Mesenchymal stem cell (in vitro differentiated cells and primary cell): ENCODE measurements around the gene ST8SIA5.
A peak's percentile ranks its signal among the peaks of the same experiment; 100 is the strongest.

ENCODE experiments used
- DNase-seq: peaks from one replicate; pipeline ENCODE4 v3.0.0-alpha.2; 2013
- H2AFZ ChIP-seq: one replicate; pipeline ENCODE4 v1.6.1; 2013; ENCODE audit warnings: low read depth, mild to moderate bottlenecking, control low read depth, inconsistent platforms, low read length, moderate library complexity
- H2AK5ac ChIP-seq: 2 replicates; pipeline ENCODE4 v1.6.1; 2013; ENCODE audit warnings: low read length, moderate library complexity, mild to moderate bottlenecking, inconsistent platforms; ENCODE audit not compliant: severe bottlenecking
- H2BK120ac ChIP-seq: one replicate; pipeline ENCODE4 v1.6.1; 2013; ENCODE audit warnings: low read depth, mild to moderate bottlenecking, inconsistent platforms, low read length, moderate library complexity
- H2BK12ac ChIP-seq, 2 experiments: one replicate each; pipeline ENCODE4 v1.6.1; 2013; ENCODE audit warnings: inconsistent platforms in 2 of 2, low read length in 2 of 2, mild to moderate bottlenecking in 2 of 2, moderate library complexity in 2 of 2, control low read depth in 1 of 2
- H2BK15ac ChIP-seq: one replicate; pipeline ENCODE4 v1.6.1; 2013; ENCODE audit warnings: mild to moderate bottlenecking, low read depth, inconsistent platforms; ENCODE audit not compliant: poor library complexity, severe bottlenecking
- H2BK5ac ChIP-seq: 2 replicates; pipeline ENCODE4 v1.6.1; 2013; ENCODE audit warnings: low read depth, mild to moderate bottlenecking, low read length, control low read depth, inconsistent platforms; ENCODE audit not compliant: poor library complexity, severe bottlenecking
- H3K14ac ChIP-seq, 2 experiments: one replicate each; pipeline ENCODE4 v1.6.1; 2013; ENCODE audit warnings: inconsistent platforms in 2 of 2, low read length in 2 of 2, control low read depth in 1 of 2, mild to moderate bottlenecking in 1 of 2, moderate library complexity in 1 of 2
- H3K18ac ChIP-seq, 2 experiments: one replicate each; pipeline ENCODE4 v1.6.1; 2013; ENCODE audit warnings: inconsistent platforms in 2 of 2, low read length in 2 of 2, control low read depth in 1 of 2, low read depth in 1 of 2, mild to moderate bottlenecking in 1 of 2
- H3K23ac ChIP-seq, 2 experiments: one replicate each; pipeline ENCODE4 v1.6.1; 2013; ENCODE audit warnings: inconsistent platforms in 2 of 2, low read length in 2 of 2, mild to moderate bottlenecking in 2 of 2, moderate library complexity in 2 of 2, control low read depth in 1 of 2
- H3K27ac ChIP-seq: 2 replicates; pipeline ENCODE4 v1.5.1; 2013; ENCODE audit warnings: mild to moderate bottlenecking, moderate library complexity, low read length, control low read depth, inconsistent platforms; ENCODE audit not compliant: poor library complexity, severe bottlenecking
- H3K27me3 ChIP-seq, 2 experiments: 2 replicates each; pipeline versions ENCODE4 v1.6.1 to v1.7.0; 2013; ENCODE audit warnings: low read length in 2 of 2, mild to moderate bottlenecking in 2 of 2, moderate library complexity in 2 of 2, control low read depth in 1 of 2, inconsistent platforms in 1 of 2; ENCODE audit not compliant: control insufficient read depth in 1 of 2, insufficient read depth in 1 of 2
- H3K36me3 ChIP-seq, 2 experiments: 2 replicates each; pipeline versions ENCODE4 v1.6.1 to v1.7.0; 2013; ENCODE audit warnings: low read length in 2 of 2, control low read depth in 1 of 2, inconsistent platforms in 1 of 2, low read depth in 1 of 2, mild to moderate bottlenecking in 1 of 2; ENCODE audit not compliant: insufficient read depth in 2 of 2, control insufficient read depth in 1 of 2
- H3K4ac ChIP-seq, 2 experiments: one replicate each; pipeline ENCODE4 v1.6.1; 2013; ENCODE audit warnings: inconsistent platforms in 2 of 2, low read length in 2 of 2, mild to moderate bottlenecking in 2 of 2, moderate library complexity in 2 of 2, control low read depth in 1 of 2, low read depth in 1 of 2
- H3K4me1 ChIP-seq: 2 replicates; pipeline ENCODE4 v1.6.1; 2013; ENCODE audit warnings: low read depth, low read length, control low read depth; ENCODE audit not compliant: control insufficient read depth, insufficient read depth
- H3K4me2 ChIP-seq: 2 replicates; pipeline ENCODE4 v1.6.1; 2013; ENCODE audit warnings: low read length, mild to moderate bottlenecking, inconsistent platforms; ENCODE audit not compliant: poor library complexity, severe bottlenecking
- H3K4me3 ChIP-seq, 2 experiments: 2 replicates each; pipeline versions ENCODE4 v1.5.1 to v1.7.0; 2013; ENCODE audit warnings: low read length in 2 of 2, mild to moderate bottlenecking in 2 of 2, control low read depth in 1 of 2, low read depth in 1 of 2; ENCODE audit not compliant: insufficient read depth in 1 of 2
- H3K79me1 ChIP-seq: replicated peaks from 2 replicates; pipeline ENCODE4 v1.6.1; 2013; ENCODE audit warnings: mild to moderate bottlenecking, control low read depth, low read length, inconsistent platforms; ENCODE audit not compliant: poor library complexity, severe bottlenecking
- H3K9ac ChIP-seq: 2 replicates; pipeline ENCODE4 v1.7.0; 2013; ENCODE audit warnings: mild to moderate bottlenecking, low read length, moderate library complexity
- H3K9me3 ChIP-seq: 2 replicates; pipeline ENCODE4 v1.7.0; 2013; ENCODE audit warnings: mild to moderate bottlenecking, low read length; ENCODE audit not compliant: control insufficient read depth
- H4K8ac ChIP-seq: one replicate; pipeline ENCODE4 v1.6.1; 2013; ENCODE audit warnings: inconsistent platforms, mild to moderate bottlenecking, low read length, moderate library complexity
- H4K91ac ChIP-seq: one replicate; pipeline ENCODE4 v1.6.1; 2013; ENCODE audit warnings: mild to moderate bottlenecking, low read length, inconsistent platforms
- WGBS: methylation state at CpG from one replicate; pipeline ENCODE4 v1.1.7; 2013; ENCODE audit warnings: mixed read lengths; 5-methylcytosine and 5-hydroxymethylcytosine counted together

ST8SIA5 gene

GRCh38 chr18:46704189-46704588 lies 52.7 kb downstream of the ST8SIA5 start:
- Histone ChIP-seq H3K9me3 (no peaks in the 10 kb centered on the region), H3K27ac (no peak overlapping the region), H2BK12ac (no peak overlapping the region), H3K4me2 (no peak overlapping the region), H2AK5ac (no peak overlapping the region), H3K79me1 (no peaks in the 10 kb centered on the region), H3K23ac (no peak overlapping the region), H3K36me3 (no peaks in the 10 kb centered on the region), H3K4ac (no peak overlapping the region), H3K9ac (no peak overlapping the region), H2BK120ac (no peak overlapping the region), H4K91ac (no peak overlapping the region), H2BK15ac (no peak overlapping the region), H3K18ac (no peak overlapping the region), H2AFZ (no peak overlapping the region), H3K4me3 (no peak overlapping the region), H3K27me3 (peaks cover 0 to 11% of the 10 kb centered on the region in 2 experiments), H3K14ac (no peak overlapping the region), H2BK5ac (no peak overlapping the region), H4K8ac (no peak overlapping the region), H3K4me1 (no peaks in the 10 kb centered on the region)
- 91% methylated on average over 7 of the region's 7 CpGs for WGBS
- no peak for DNase-seq

- Histone ChIP-seq H3K4me2 (no peak overlapping the region), H4K91ac (peak overlapping the region; percentile 22), H2BK5ac (no peak overlapping the region), H3K4me1 (no peaks in the 10 kb centered on the region), H3K18ac (no peak overlapping the region), H3K14ac (no peak overlapping the region), H3K9me3 (no peaks in the 10 kb centered on the region), H2AFZ (no peak overlapping the region), H3K4me3 (no peak overlapping the region), H2BK120ac (no peak overlapping the region), H3K9ac (no peak overlapping the region), H3K36me3 (no peaks in the 10 kb centered on the region), H3K4ac (no peak overlapping the region), H3K79me1 (no peaks in the 10 kb centered on the region), H4K8ac (no peak overlapping the region), H2BK15ac (no peak overlapping the region), H3K23ac (no peak overlapping the region), H3K27me3 (peaks cover 0 to 11% of the 10 kb centered on the region in 2 experiments), H2AK5ac (no peak overlapping the region), H3K27ac (no peak overlapping the region), H2BK12ac (no peak overlapping the region)
- 98% methylated on average over 6 of the region's 6 CpGs for WGBS
- DNase-seq = no peak
Measured at GRCh38 chr18:46702471-46702870, 54.4 kb downstream of the ST8SIA5 start.

GRCh38 chr18:46700066-46700824 lies 56.6 kb downstream of the ST8SIA5 start:
- no peak overlapping the region for H4K91ac ChIP-seq
- no peak overlapping the region for H3K4me3 ChIP-seq
- DNase-seq = no peak
- 80% methylated on average over 5 of the region's 5 CpGs for WGBS
- H3K9me3 ChIP-seq = no peaks in the 10 kb centered on the region
- H2BK12ac ChIP-seq = no peak overlapping the region
- H2BK5ac ChIP-seq = no peak overlapping the region
- no peaks in the 10 kb centered on the region for H3K79me1 ChIP-seq
- H3K27ac ChIP-seq = no peak overlapping the region
- no peak overlapping the region for H3K4ac ChIP-seq
- H2AFZ ChIP-seq = no peak overlapping the region
- no peak overlapping the region for H3K9ac ChIP-seq
- H2BK120ac ChIP-seq = no peak overlapping the region
- H4K8ac ChIP-seq = no peak overlapping the region
- no peak overlapping the region for H3K23ac ChIP-seq
- no peaks in the 10 kb centered on the region for H3K36me3 ChIP-seq
- H3K4me2 ChIP-seq = no peak overlapping the region
- no peak overlapping the region for H3K14ac ChIP-seq
- no peak overlapping the region for H3K18ac ChIP-seq
- H2BK15ac ChIP-seq = no peak overlapping the region
- H3K4me1 ChIP-seq = no peaks in the 10 kb centered on the region
- no peak overlapping the region for H2AK5ac ChIP-seq
- peaks cover 0 to 12% of the 10 kb centered on the region in 2 experiments for H3K27me3 ChIP-seq

- Histone ChIP-seq H2BK120ac (no peak overlapping the region), H3K23ac (no peak overlapping the region), H3K4me2 (no peak overlapping the region), H4K91ac (no peak overlapping the region), H4K8ac (no peak overlapping the region), H3K9ac (no peak overlapping the region), H3K9me3 (no peaks in the 10 kb centered on the region), H3K4me3 (no peak overlapping the region), H3K14ac (no peak overlapping the region), H2BK15ac (no peak overlapping the region), H3K4ac (no peak overlapping the region), H2AFZ (no peak overlapping the region), H3K18ac (no peak overlapping the region), H3K27ac (no peak overlapping the region), H3K4me1 (no peaks in the 10 kb centered on the region), H2BK12ac (no peak overlapping the region), H2AK5ac (no peak overlapping the region), H3K27me3 (peaks cover 6 to 7% of the 10 kb centered on the region in 2 experiments), H3K36me3 (no peaks in the 10 kb centered on the region), H3K79me1 (no peaks in the 10 kb centered on the region), H2BK5ac (no peak overlapping the region)
- DNase-seq = no peak
Measured at GRCh38 chr18:46696702-46697101, 60.2 kb downstream of the ST8SIA5 start.
